Transverse colon (tissue), 4 donors: ENCODE data around the gene NEURL1B.
"Not testable (repeated sequence)": the region's sequence is repeated elsewhere in the genome, so short reads cannot be mapped to it uniquely, and the experiment has no call there.

Source experiments
- EP300 ChIP-seq: sonication (generic); formaldehyde crosslinking; IDR thresholded peaks from one replicate; pipeline ENCODE4 v1.6.1; 2017; ENCODE audit warnings: antibody characterized with exemption, low read depth
- POLR2A ChIP-seq: fragments of 450-650 bp; IDR thresholded peaks from one replicate; pipeline ENCODE4 v1.6.1; 2016; ENCODE audit warnings: antibody characterized with exemption, mild to moderate bottlenecking, moderate library complexity
- POLR2AphosphoS5 ChIP-seq, 3 donors: sonication (generic); formaldehyde crosslinking; IDR thresholded peaks; one replicate each; pipeline ENCODE4 v1.6.1; 2016; ENCODE audit warnings: antibody characterized with exemption in 3 of 3
- TF ChIP-seq, protein P1 (sequence below), 5 experiments: fragments of 200-600 bp in 3 of 5; fragments of 450-650 bp in 2 of 5; sonication (generic) in 3 of 5; IDR thresholded peaks; 1 replicate in 2 of 5; 2 replicates in 3 of 5; pipeline ENCODE4 v1.5.1; 2016 to 2017; ENCODE audit warnings: antibody characterized with exemption in 5 of 5, inconsistent platforms in 3 of 5, mild to moderate bottlenecking in 2 of 5, moderate library complexity in 1 of 5

DNA sequence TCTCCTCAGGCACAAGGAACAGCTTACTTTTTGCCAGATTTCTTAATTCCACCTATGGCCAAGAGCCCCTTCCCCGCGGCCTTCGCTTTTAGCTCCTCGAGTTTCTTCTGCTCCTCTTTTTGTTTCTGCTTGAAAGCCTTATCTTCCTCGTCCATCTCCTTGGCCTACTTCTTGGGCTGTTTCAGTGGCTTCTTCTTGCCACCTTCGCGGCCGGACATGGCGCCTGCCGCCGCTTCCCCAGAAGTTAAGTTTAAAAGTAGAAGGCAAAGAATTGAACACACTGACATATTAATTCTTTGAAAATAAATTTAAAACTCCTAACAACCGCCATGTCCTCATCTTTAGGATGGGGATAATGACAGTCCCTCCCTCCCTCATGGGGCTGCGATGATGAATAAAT, 15.4 kb downstream of the NEURL1B start:
- TF ChIP-seq, protein P1, sequence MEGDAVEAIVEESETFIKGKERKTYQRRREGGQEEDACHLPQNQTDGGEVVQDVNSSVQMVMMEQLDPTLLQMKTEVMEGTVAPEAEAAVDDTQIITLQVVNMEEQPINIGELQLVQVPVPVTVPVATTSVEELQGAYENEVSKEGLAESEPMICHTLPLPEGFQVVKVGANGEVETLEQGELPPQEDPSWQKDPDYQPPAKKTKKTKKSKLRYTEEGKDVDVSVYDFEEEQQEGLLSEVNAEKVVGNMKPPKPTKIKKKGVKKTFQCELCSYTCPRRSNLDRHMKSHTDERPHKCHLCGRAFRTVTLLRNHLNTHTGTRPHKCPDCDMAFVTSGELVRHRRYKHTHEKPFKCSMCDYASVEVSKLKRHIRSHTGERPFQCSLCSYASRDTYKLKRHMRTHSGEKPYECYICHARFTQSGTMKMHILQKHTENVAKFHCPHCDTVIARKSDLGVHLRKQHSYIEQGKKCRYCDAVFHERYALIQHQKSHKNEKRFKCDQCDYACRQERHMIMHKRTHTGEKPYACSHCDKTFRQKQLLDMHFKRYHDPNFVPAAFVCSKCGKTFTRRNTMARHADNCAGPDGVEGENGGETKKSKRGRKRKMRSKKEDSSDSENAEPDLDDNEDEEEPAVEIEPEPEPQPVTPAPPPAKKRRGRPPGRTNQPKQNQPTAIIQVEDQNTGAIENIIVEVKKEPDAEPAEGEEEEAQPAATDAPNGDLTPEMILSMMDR (IDR thresholded peaks at IDR 0.05), result not testable (repeated sequence)
- TF ChIP-seq POLR2AphosphoS5 (IDR thresholded peaks at IDR 0.05); EP300; POLR2A: not testable (repeated sequence)
